Glomerular endothelial cell (primary cell): ENCODE measurements around the gene PWWP2B. TPM values are rescaled to one million over a fixed set of nuclear protein-coding genes. Genes with fewer than 3 reads are reported as not detected.

Source experiments
- DNase-seq: peaks from one replicate; pipeline ENCODE4 v3.0.0-alpha.2; 2011; ENCODE audit warnings: low read depth, low spot score; ENCODE audit errors: extremely low read depth
- total RNA-seq: library from RNA; depleted of rRNA; stranded (reverse); fragments of >200 nt; gene quantifications from 2 replicates; pipeline ENCODE4 v1.2.3, GENCODE V29; 2015

PWWP2B gene
- total RNA-seq, 1 donor from 2014 or later, result 17.3 TPM

- DNase-seq, result no peak
Measured at GRCh38 chr10:132404911-132405462, 8.0 kb downstream of the PWWP2B start.

- no peak for DNase-seq
Measured at GRCh38 chr10:132405463-132405991, 8.5 kb downstream of the PWWP2B start.

- no peak for DNase-seq
Measured at GRCh38 chr10:132406181-132406580, 9.2 kb downstream of the PWWP2B start.

GRCh38 chr10:132406750-132407149 is 9.8 kb downstream of the PWWP2B start:
- DNase-seq, result no peak

- no peak for DNase-seq
Measured at GRCh38 chr10:132407243-132407746, 10.3 kb downstream of the PWWP2B start.

GRCh38 chr10:132407846-132408278 is 10.9 kb downstream of the PWWP2B start:
- no peak for DNase-seq

GRCh38 chr10:132408367-132408781 is 11.4 kb downstream of the PWWP2B start:
- DNase-seq, result no peak

GRCh38 chr10:132408823-132409666 is 12.0 kb downstream of the PWWP2B start:
- DNase-seq, result no peak

GRCh38 chr10:132409667-132410028 is 12.6 kb downstream of the PWWP2B start:
- no peak for DNase-seq

GRCh38 chr10:132410056-132410778 is 13.2 kb downstream of the PWWP2B start:
- DNase-seq, result no peak

GRCh38 chr10:132410779-132411532 is 14.0 kb downstream of the PWWP2B start:
- no peak for DNase-seq

- DNase-seq, result no peak
Measured at GRCh38 chr10:132411561-132412253, 14.7 kb downstream of the PWWP2B start.

GRCh38 chr10:132412316-132413192 is 15.6 kb downstream of the PWWP2B start:
- no peak for DNase-seq

- DNase-seq, result no peak
Measured at GRCh38 chr10:132413226-132414205, 16.5 kb downstream of the PWWP2B start.

- no peak for DNase-seq
Measured at GRCh38 chr10:132414402-132415016, 17.5 kb downstream of the PWWP2B start.

- DNase-seq, result no peak
Measured at GRCh38 chr10:132415255-132415654, 18.3 kb downstream of the PWWP2B start.

- DNase-seq, result no peak
Measured at GRCh38 chr10:132415956-132416355, 19.0 kb downstream of the PWWP2B start.
